Neuronal stem cell (in vitro differentiated cells): ENCODE measurements around the gene DIP2C.

ENCODE experiments used
- DNase-seq: peaks from one replicate; pipeline ENCODE4 v3.0.0-alpha.2; 2013; ENCODE audit warnings: low spot score
- H2AFZ ChIP-seq: one replicate; pipeline ENCODE4 v1.6.1; 2013; ENCODE audit warnings: mild to moderate bottlenecking, low read length, inconsistent platforms
- H2AK5ac ChIP-seq: 2 replicates; pipeline ENCODE4 v1.6.1; 2013; ENCODE audit warnings: low read depth, mild to moderate bottlenecking, inconsistent platforms, low read length, moderate library complexity, mixed read lengths
- H2BK120ac ChIP-seq: 2 replicates; pipeline ENCODE4 v1.6.1; 2013; ENCODE audit warnings: low read depth, mild to moderate bottlenecking, inconsistent platforms, low read length, moderate library complexity, mixed read lengths
- H2BK12ac ChIP-seq: one replicate; pipeline ENCODE4 v1.6.1; 2013; ENCODE audit warnings: low read length, inconsistent platforms
- H2BK15ac ChIP-seq: 2 replicates; pipeline ENCODE4 v1.6.1; 2013; ENCODE audit warnings: mild to moderate bottlenecking, low read length, inconsistent platforms, mixed read lengths
- H2BK5ac ChIP-seq: one replicate; pipeline ENCODE4 v1.6.1; 2013; ENCODE audit warnings: inconsistent platforms, mild to moderate bottlenecking, low read length, moderate library complexity
- H3K14ac ChIP-seq: one replicate; pipeline ENCODE4 v1.6.1; 2013; ENCODE audit warnings: low read length, inconsistent platforms
- H3K18ac ChIP-seq: 2 replicates; pipeline ENCODE4 v1.6.1; 2013; ENCODE audit warnings: low read length, inconsistent platforms
- H3K23ac ChIP-seq: 2 replicates; pipeline ENCODE4 v1.6.1; 2013; ENCODE audit warnings: low read depth, mild to moderate bottlenecking, mixed read lengths, low read length, inconsistent platforms; ENCODE audit not compliant: poor library complexity
- H3K27ac ChIP-seq: replicated peaks from 3 replicates; pipeline ENCODE4 v1.5.1; 2013; ENCODE audit warnings: low read length, inconsistent platforms
- H3K27me3 ChIP-seq, 3 experiments: 2 replicates each; pipeline ENCODE4 v1.6.1; 2013; ENCODE audit warnings: low read length in 3 of 3, mild to moderate bottlenecking in 2 of 3, inconsistent platforms in 1 of 3, low read depth in 1 of 3, mixed read lengths in 1 of 3, moderate library complexity in 1 of 3; ENCODE audit not compliant: control insufficient read depth in 3 of 3, insufficient read depth in 3 of 3
- H3K36me3 ChIP-seq, 2 donors: replicated peaks in 1 of 2; 2 replicates each; pipeline ENCODE4 v1.6.1; 2013; ENCODE audit warnings: low read length in 2 of 2; ENCODE audit not compliant: control insufficient read depth in 2 of 2, insufficient read depth in 2 of 2
- H3K4ac ChIP-seq: 2 replicates; pipeline ENCODE4 v1.6.1; 2013; ENCODE audit warnings: inconsistent platforms, mild to moderate bottlenecking, low read length, moderate library complexity
- H3K4me1 ChIP-seq, 2 donors: 1 replicate in 1 of 2; 2 replicates in 1 of 2; pipeline ENCODE4 v1.6.1; 2013; ENCODE audit warnings: low read length in 2 of 2, low read depth in 1 of 2; ENCODE audit not compliant: control insufficient read depth in 2 of 2, insufficient read depth in 1 of 2
- H3K4me2 ChIP-seq: one replicate; pipeline ENCODE4 v1.6.1; 2013; ENCODE audit warnings: mild to moderate bottlenecking, low read length, inconsistent platforms; ENCODE audit not compliant: insufficient read depth, poor library complexity, severe bottlenecking
- H3K4me3 ChIP-seq, 2 donors: 2 replicates each; pipeline ENCODE4 v1.5.1; 2013; ENCODE audit warnings: low read length in 2 of 2, mild to moderate bottlenecking in 2 of 2, inconsistent platforms in 1 of 2, moderate library complexity in 1 of 2
- H3K79me1 ChIP-seq: one replicate; pipeline ENCODE4 v1.6.1; 2013; ENCODE audit warnings: low read depth, mild to moderate bottlenecking, inconsistent platforms, low read length, moderate library complexity
- H3K9ac ChIP-seq: one replicate; pipeline ENCODE4 v1.6.1; 2013; ENCODE audit warnings: mild to moderate bottlenecking, low read depth, low read length, inconsistent platforms; ENCODE audit not compliant: poor library complexity
- H3K9me3 ChIP-seq, 2 donors: replicated peaks in 1 of 2; 2 replicates each; pipeline versions ENCODE3 to v1.6.1; 2013; ENCODE audit warnings: low read length in 2 of 2, mild to moderate bottlenecking in 2 of 2, inconsistent platforms in 1 of 2, low read depth in 1 of 2, mixed read lengths in 1 of 2, moderate library complexity in 1 of 2; ENCODE audit not compliant: control insufficient read depth in 2 of 2, insufficient read depth in 1 of 2
- H4K8ac ChIP-seq: one replicate; pipeline ENCODE4 v1.6.1; 2013; ENCODE audit warnings: low read depth, mild to moderate bottlenecking, inconsistent platforms, low read length, moderate library complexity
- H4K91ac ChIP-seq: one replicate; pipeline ENCODE4 v1.6.1; 2013; ENCODE audit warnings: low read length, low read depth, mild to moderate bottlenecking, inconsistent platforms; ENCODE audit not compliant: poor library complexity
- WGBS, 2 donors: extraction: QIAGEN DNeasy Blood & Tissue Kit; methylation state at CpG; one replicate each; pipeline ENCODE4 v1.1.7; 2013; ENCODE audit warnings: missing lambda C conversion rate in 2 of 2, mixed read lengths in 1 of 2; ENCODE audit not compliant: insufficient read length in 2 of 2, insufficient replicate concordance in 1 of 2; ENCODE audit errors: extremely low coverage in 2 of 2; 5-methylcytosine and 5-hydroxymethylcytosine counted together

Gene DIP2C

DNA sequence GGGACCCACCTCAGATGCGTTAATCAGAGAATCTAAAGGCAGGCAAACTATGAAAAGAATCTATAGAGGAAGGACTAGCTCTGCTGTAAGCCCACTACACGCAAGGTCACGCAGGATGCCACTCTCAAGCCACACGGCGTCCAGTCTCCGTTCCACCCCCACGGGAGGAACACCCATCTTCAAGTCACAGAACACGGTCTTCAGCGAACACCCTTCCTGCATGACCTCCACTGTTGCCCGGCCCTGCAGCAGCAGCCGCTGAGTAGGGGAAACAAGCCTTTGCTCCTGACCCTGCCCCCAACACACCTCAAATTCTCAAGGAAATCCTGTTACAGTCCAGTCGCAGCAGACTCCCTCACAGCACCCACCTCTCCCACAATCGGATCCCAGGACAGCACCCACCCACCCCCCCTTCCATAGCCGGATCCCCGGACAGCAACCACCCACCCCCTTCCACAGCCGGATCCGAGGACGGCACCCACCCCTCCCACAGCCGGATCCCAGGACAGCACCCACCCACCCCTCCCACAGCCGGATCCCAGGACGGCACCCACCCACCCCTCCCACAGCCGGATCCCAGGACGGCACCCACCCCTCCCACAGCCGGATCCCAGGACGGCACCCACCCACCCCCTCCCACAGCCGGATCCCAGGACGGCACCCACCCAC lies 133.7 kb downstream of the DIP2C start:
- Histone ChIP-seq H3K9ac (peak overlapping the region; percentile 74), H3K4ac (no peak overlapping the region), H3K4me1 (peaks cover 5 to 12% of the 10 kb centered on the region in 2 donors), H3K79me1 (peaks cover 17% of the 10 kb centered on the region), H3K9me3 (peaks cover 0 to 5% of the 10 kb centered on the region in 2 donors), H2BK120ac (no peak overlapping the region), H3K4me2 (no peak overlapping the region), H3K27ac (no peak overlapping the region), H2BK12ac (no peak overlapping the region), H3K18ac (no peak overlapping the region), H4K8ac (no peak overlapping the region), H3K23ac (peak overlapping the region; percentile 29), H3K14ac (no peak overlapping the region), H2BK5ac (no peak overlapping the region), H3K36me3 (no peaks in the 10 kb centered on the region), H2AK5ac (no peak overlapping the region), H2BK15ac (no peak overlapping the region), H3K27me3 (no peaks in the 10 kb centered on the region), H4K91ac (no peak overlapping the region), H2AFZ (no peak overlapping the region), H3K4me3 (no peak overlapping the region)
- DNase-seq, result no peak
- no CpG with 5 or more reads among the region's 27 CpGs for WGBS, 2 donors

GRCh38 chr10:555281-555680 lies 134.2 kb downstream of the DIP2C start:
- Histone ChIP-seq H3K18ac (no peak overlapping the region), H2BK120ac (no peak overlapping the region), H3K36me3 (no peaks in the 10 kb centered on the region), H4K8ac (no peak overlapping the region), H3K9me3 (peaks cover 0 to 4% of the 10 kb centered on the region in 2 donors), H3K14ac (no peak overlapping the region), H2AK5ac (no peak overlapping the region), H2BK12ac (no peak overlapping the region), H2BK5ac (no peak overlapping the region), H3K4ac (no peak overlapping the region), H3K79me1 (peaks cover 17% of the 10 kb centered on the region), H2AFZ (no peak overlapping the region), H4K91ac (no peak overlapping the region), H3K9ac (no peak overlapping the region), H3K27me3 (no peaks in the 10 kb centered on the region), H2BK15ac (no peak overlapping the region), H3K4me1 (peaks cover 5 to 12% of the 10 kb centered on the region in 2 donors), H3K23ac (no peak overlapping the region), H3K4me2 (no peak overlapping the region), H3K27ac (no peak overlapping the region), H3K4me3 (no peak overlapping the region)
- no CpG with 5 or more reads among the region's 12 CpGs for WGBS, 2 donors
- no peak for DNase-seq

- no peak overlapping the region for H2BK15ac ChIP-seq
- peaks cover 4 to 6% of the 10 kb centered on the region in 2 donors for H3K4me1 ChIP-seq
- WGBS, 2 donors, result no CpG with 5 or more reads among the region's 8 CpGs
These were observed 135.2 kb downstream of the DIP2C start for GRCh38 chr10:554182-554848.

DNA sequence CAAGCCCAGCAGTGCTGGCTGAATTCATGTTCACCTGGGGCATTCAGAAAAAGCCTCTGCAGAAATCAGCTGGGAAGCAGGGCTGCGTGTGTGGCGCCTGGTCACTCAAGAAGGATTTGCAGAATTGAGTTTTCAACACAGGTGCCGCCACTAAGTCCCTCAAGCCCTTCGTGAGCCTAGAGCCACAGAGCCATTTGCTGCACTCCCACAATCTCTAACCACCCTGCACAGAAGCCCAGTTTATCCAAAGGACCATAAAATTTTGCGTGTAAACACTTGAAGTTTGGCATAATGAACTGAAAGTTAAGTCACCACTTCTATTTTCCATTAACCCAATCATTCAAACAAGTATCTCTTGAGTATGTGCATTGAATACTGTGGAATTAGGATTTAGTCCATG lies 136.2 kb downstream of the DIP2C start:
- no peaks in the 10 kb centered on the region for H3K27me3 ChIP-seq
- no peaks in the 10 kb centered on the region for H3K9me3 ChIP-seq
- no peak for DNase-seq
- H2AK5ac ChIP-seq, result no peak overlapping the region
- H2BK12ac ChIP-seq, result no peak overlapping the region
- peaks cover 7 to 8% of the 10 kb centered on the region in 2 donors for H3K4me1 ChIP-seq
- no peaks in the 10 kb centered on the region for H3K36me3 ChIP-seq
- H2BK15ac ChIP-seq, result no peak overlapping the region
- no peak overlapping the region for H2BK120ac ChIP-seq
- peak overlapping the region; percentile 27 for H3K18ac ChIP-seq
- H2BK5ac ChIP-seq, result no peak overlapping the region
- no peak overlapping the region for H2AFZ ChIP-seq
- H3K4ac ChIP-seq, result no peak overlapping the region
- peak overlapping the region; percentile 43 for H3K23ac ChIP-seq
- H4K8ac ChIP-seq, result no peak overlapping the region
- H3K79me1 ChIP-seq, result peaks cover 15% of the 10 kb centered on the region
- no peak overlapping the region for H3K4me3 ChIP-seq
- H3K9ac ChIP-seq, result no peak overlapping the region
- no peak overlapping the region for H3K14ac ChIP-seq
- H3K4me2 ChIP-seq, result no peak overlapping the region
- no peak overlapping the region for H3K27ac ChIP-seq
- H4K91ac ChIP-seq, result no peak overlapping the region
- no CpG with 5 or more reads among the region's 5 CpGs for WGBS, 2 donors

More at GRCh38 chr10:554182-554848, 135.2 kb downstream of the DIP2C start:
- no peak overlapping the region for H3K18ac ChIP-seq
- H2BK120ac ChIP-seq, result no peak overlapping the region
- no peak for DNase-seq
- no peak overlapping the region for H2AK5ac ChIP-seq
- no peak overlapping the region for H4K8ac ChIP-seq
- H3K4me2 ChIP-seq, result no peak overlapping the region
- no peak overlapping the region for H3K9ac ChIP-seq
- H2BK5ac ChIP-seq, result no peak overlapping the region
- no peak overlapping the region for H3K4ac ChIP-seq
- peaks cover 14% of the 10 kb centered on the region for H3K79me1 ChIP-seq
- H3K27me3 ChIP-seq, result no peaks in the 10 kb centered on the region
- no peak overlapping the region for H3K23ac ChIP-seq
- no peak overlapping the region for H2AFZ ChIP-seq
- no peak overlapping the region for H3K4me3 ChIP-seq
- no peaks in the 10 kb centered on the region for H3K36me3 ChIP-seq
- no peak overlapping the region for H3K27ac ChIP-seq
- no peak overlapping the region for H4K91ac ChIP-seq
- H3K9me3 ChIP-seq, result no peaks in the 10 kb centered on the region
- H3K14ac ChIP-seq, result no peak overlapping the region
- H2BK12ac ChIP-seq, result no peak overlapping the region
